GM21526 (cell line): ENCODE results near the gene PIAS1.

Experiments
- ATAC-seq: cut with Tn5 transposase; IDR thresholded peaks from one replicate; pipeline ENCODE4 v1.9.1; 2021; ENCODE audit warnings: moderate library complexity; ENCODE audit not compliant: unreplicated experiment, low FRiP score

PIAS1 gene

DNA sequence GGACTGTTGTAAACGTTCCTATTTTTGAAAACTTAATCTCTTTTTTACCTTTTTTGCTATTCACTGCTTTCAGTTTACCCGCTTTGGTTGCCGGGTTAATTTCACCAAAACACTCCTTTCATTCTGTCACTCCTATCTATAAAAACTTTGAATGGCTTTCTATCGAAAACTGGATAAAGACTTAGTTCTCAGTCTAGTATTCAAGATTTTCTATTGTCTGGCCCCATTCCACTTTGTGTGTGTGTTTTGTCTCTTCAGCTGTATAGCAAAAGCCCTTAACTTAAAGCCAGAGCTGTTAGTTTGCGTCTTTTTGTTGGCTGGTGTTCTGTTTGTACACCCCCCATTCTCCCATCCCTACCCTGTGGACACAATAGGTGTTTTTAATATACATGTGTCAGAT lies 7.5 kb downstream of the PIAS1 start:
- ATAC-seq = no peak

DNA sequence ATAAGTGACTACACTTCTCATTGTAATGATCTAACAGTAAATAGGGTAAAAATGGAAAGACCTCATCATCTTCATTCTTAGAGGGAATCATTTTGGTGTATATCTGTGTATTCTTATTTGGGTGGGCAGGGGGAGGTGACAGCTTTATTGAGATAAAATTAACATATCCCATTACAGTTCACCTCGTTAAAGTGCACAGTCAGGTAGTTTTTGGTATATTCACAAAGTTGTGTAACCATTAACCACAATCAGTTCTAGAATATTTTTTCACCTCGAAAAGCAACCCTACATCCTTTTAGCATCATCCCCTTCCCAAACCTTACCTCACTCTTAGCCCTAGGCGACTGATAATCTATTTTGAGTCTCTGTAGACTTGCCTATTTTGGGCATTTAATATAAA lies 8.1 kb downstream of the PIAS1 start:
- ATAC-seq = no peak

DNA sequence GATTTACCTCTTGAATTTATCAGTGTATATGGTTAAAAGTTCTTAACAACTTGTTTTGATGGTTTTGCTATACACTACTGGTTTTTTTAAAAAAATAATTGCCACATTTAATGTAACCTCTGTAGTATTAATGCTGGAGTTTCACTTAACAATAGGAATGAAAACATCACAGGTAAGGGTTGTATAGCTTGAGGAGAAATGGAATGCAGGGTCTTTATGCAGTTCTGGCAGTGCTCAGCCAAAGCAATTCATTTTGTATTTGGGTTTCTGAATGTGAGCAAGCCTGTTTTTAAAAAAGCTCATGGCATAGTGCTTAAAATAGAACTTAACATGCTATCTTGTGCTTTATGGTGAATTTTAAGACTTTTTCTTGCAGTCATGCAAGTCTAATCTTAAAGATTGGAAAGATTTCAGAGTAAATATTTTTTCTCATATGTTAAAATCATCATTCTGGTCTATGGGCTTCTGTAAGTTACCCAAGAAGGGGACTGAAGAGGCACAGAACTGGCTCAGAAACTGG lies 8.9 kb downstream of the PIAS1 start:
- no peak for ATAC-seq

DNA sequence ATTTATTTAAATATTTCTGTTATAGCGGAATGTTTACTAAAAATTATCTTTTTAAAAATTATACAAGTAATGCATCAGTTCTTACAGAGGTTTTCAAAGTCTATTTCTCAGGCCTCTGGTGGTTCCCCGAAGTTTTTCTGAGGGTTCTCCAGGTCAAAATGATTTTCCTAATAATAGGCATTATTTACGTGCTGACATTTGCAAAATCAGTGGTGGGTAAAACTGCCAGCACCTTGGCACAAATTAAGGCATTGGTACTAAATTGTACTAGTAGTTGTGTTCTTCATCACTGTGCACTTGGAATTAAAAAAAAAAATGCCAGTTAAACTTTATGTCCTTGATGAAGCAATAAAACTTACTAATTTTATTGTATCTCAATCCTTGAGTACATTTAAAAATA lies 9.5 kb downstream of the PIAS1 start:
- no peak for ATAC-seq

DNA sequence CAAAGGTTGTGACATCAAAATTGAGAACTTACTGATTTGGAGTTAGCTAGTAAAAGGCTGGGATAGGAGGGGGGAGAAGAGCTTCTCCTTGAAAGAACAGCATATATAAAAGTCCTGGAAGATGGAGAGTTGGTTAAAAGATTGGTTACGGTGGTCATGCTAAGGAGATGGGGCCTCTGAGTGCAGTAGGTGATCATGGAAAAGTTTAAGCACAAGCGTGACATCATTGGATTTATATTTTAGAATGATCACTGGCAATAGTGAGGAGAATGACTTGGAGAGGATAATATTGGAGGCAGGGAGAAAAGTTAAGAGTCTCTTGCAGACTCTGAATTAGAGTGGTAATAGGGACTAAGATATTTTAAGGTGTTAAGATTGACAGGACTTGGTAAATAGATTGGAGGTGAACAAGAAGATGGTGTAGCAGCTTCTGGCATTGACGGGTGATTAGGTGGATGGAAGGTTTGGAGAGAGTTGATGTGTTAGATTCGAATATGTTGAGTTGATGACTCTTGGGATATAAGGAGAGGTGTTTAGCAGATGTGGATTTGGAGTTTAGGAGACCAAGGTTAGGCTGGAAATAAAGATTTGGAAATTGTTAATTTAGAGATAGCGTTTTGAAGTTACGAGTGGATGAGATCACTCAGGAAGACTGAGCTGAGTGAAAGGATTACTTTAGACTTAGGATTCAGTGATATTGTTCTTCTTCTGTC lies 19.6 kb downstream of the PIAS1 start:
- ATAC-seq = no peak

DNA sequence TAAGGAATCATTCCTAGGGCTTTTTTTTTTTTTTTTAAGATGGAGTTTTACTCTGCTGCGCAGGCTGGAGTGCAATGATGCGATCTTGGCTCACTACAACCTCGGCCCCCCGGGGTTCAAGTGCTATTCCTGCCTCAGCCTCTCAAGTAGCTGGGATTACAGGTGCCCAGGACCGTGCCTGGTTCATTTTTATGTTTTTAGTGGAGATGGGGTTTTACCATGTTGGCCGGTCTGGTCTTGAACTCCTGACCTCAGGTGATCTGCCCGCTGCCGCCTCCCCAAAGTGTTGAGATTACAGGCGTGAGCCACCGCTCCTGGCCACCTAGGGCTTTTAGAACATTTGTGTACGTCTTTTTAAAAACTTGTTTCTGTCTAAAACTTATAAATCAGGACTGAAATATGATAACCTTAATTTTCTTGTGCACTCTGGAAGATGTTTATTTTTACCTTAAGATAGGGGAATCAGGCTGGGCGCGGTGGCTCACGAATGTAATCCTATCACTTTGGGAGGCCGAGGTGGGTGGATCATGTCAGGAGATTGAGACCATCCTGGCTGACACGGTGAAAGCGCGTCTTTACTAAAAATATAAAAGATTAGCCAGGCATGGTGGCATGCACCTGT lies 21.8 kb downstream of the PIAS1 start:
- no peak for ATAC-seq

DNA sequence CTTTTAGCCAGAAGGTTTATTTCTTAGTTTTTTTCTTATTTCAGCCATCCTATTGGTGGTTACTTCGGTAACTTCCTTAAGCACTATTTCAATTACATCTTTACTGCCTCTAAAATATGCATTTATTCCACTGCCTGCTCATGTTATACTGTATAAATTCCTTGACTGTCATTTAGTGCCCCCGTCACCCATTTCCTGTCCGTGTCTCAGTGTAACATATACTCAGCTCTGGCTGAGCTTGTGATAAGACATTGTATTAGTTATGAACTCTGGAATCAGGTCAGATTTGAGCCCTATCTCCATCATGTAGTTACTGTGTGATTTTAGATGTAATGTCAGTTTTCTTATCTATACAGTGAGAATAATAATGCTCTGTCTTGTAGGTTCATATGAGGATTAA lies 24.2 kb downstream of the PIAS1 start:
- no peak for ATAC-seq

DNA sequence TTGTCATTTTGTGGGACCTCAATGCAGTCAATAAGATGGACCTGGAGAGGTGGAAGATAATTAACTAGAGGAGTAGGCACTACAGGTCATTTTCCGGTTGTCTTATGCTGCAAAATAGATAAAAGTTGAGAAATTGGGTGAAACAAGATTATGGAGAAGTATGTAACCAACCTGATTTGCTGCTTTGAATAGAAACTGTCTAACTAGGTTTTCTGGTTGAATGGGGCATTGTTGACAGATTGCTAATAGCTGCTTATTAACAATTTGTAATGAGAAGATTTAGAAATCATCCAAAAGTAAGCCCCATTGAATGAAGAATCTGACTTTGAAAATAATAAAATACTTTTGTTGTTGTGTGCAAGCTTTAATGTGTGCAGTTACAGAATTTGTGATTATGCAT lies 26.2 kb downstream of the PIAS1 start:
- no peak for ATAC-seq

DNA sequence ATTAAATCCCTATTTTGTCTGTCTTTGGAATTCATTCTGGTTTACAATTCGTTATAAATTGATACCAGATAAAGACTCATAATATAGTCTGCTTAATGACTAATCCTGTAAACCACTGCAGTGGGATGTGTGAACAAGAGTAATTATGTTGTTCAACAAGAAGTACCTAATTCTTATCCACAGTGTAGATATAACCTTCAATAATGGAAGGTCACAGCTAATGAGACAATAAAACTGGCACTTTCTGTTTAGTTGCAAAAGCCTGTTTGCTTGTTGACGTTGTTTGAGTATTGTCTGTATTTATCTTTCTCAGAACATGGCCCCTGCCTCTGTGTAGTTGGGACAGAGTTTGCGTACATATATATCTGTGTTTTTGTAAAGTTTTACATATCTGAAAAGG lies 26.7 kb downstream of the PIAS1 start:
- no peak for ATAC-seq

DNA sequence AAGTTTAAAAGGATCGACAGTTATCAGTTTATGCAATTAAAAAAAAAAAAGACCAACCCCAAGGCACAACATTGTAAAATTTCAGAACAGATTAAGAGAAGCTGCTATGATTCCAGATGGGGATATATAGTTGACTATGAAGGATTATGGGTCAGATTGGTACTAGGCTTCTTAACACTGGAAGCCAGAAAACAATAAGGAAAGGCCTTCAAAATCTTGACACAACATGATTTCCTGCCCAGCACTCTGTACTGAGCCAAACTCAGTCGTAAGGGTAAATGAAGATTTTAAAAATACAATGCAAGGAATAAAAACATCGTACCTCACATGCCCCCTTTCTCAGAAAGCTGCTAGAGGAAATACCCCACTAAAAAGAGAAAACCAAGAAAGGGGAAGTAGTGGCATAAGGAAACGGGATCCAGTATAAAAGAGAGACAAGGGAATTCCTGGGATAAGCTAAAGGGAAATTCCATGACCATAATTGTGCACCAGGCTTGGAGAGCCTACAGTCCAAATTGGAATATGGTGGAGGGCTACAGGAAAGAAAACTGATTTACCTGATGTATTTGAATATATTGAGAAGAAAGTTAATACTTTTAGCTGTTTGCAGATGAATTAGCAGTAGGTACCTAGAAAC lies 27.9 kb downstream of the PIAS1 start:
- no peak for ATAC-seq

DNA sequence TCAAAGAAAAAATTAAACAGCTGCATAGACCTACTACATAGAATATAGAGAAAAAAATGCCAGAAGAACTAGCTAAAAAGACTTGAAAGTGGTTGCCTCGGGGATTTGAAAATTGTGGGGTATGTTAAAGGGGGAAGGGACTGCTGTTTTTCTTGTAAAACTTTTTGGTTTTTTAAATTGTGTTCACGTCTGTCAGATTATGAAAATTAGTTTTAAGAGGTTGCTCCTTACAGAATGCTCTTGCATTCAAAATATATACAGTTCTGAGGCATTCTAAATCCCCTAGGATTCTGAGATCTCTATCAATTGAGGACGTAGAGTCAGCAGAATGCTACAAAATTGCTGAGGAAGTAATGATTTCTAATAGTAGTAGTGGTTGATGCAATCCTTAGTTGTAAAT lies 28.6 kb downstream of the PIAS1 start:
- no peak for ATAC-seq

DNA sequence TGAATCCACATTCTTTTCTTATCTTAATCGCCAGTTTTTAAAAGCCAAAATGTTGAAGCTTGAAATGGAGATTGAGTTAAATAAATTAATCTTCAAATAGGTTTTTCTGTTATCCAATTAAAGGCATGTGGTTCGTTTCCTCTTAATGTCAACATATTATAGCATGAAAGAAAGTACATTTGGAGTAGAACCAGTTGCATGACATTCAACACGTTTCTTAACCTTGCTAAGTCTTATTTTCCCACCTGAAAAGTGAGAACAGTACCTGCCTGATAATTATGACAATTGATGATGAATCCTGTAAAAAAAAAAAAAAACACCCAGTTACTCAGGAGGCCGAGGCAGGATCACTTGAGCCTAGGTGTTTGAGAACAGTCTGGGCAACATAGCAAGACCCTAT lies 29.3 kb downstream of the PIAS1 start:
- no peak for ATAC-seq

DNA sequence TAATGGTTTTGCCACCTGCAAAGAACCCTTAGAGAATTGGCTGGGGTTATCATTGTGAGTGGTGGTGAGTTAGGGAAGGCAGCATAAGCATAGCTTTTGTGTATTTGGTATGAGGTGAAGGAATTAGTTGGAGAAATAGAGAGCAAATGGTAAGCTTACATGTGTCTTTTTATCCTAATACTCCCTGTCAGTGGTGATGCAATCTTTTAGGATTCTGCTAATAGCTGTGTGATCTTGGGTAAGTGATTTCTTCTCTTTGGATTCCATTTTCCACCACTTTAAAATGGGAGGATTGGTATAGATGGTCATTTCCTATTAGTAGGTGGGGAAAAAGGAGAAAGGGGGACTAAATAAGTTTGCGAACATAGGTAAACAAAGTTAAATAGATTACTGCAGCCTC lies 30.9 kb downstream of the PIAS1 start:
- ATAC-seq = no peak

DNA sequence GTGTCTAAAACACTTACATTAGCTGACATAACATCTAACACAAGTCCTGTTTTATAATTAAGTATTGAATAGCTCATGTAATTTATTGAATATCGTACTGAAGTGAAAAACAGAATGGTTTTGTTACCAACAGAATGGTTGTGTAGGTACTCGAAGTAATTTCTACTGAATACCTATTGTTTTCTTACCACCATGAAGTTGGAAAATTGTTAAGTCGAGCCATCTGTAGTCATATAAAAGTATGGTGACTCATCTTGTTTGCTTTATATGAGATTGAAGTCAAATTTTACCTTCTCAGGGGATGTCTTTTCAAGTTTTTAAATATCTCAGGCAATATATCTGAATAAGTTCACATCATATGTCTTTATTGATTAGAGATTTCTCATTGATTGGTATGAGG lies 37.6 kb downstream of the PIAS1 start:
- no peak for ATAC-seq

DNA sequence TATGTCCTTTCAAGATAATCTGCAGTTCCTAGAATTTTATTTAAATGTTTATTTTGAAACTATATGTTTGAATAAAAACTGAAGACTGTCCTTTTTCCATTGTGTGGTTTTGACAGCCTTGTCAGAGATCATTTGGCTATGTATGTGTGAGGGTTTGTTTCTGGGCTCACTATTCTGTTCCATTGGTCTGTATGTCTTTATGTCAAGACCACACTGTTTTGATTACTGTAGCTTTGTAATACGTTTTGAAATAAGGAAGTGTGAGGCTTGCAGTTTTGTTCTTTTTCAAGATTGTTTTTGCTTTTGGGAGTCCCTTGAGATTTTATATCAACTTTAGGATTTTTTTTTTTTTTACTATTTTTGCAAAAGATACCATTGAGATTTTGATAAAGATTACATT lies 42.0 kb downstream of the PIAS1 start:
- ATAC-seq = no peak

DNA sequence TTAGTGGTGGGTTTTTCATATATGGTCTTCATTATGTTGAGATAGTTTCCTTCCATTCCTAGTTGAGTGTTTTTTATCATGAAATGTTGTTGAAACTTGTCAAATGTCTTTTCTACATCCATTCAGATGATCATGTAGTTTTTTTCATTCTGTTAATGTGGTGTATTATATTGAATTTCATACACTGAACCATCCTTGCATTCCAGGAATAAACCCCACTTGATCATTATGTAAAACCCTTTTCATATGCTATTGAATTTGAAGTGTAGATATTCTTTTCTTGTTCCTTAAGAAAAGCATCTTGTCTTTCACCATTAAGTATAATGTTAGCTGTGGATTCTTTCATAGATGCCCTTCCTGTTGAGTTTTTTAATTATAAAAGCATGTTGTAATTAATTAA lies 42.9 kb downstream of the PIAS1 start:
- no peak for ATAC-seq

DNA sequence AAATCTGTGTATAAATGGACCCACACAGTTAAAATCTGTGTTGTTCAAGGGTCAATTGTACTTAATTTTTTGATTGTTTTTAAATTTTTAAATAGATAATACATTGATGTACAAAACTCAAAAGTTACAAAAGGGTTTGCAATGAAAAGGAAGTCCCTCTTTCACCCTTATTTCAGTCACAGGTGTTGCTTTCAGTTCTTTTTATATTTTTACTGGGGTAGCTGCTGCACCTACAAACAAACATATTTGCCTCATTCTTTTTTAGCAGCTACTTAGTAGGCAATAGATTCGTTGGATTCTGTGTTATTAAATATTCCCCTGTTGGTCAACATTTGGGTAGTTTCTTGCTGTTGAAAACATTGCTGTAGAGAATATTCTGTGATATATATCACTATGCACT lies 44.4 kb downstream of the PIAS1 start:
- no peak for ATAC-seq

DNA sequence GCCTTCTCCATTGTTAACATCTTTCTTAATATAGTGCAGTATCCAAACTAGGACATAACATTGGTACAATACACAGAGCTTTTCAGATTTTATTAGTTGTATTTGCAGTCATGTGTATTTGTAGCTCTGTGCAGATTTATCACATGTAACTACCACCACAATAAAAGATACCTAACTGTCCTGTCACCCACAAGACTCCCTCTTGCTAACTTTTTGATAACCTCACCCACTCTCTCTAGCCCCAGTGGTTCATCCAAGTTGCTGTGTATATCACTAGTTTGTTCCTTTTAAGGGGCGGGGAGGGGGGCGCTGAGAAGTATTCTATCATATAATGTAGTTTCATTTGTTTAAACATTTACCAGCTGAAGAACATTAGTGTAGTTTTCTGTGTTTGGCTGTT lies 46.1 kb downstream of the PIAS1 start:
- no peak for ATAC-seq

DNA sequence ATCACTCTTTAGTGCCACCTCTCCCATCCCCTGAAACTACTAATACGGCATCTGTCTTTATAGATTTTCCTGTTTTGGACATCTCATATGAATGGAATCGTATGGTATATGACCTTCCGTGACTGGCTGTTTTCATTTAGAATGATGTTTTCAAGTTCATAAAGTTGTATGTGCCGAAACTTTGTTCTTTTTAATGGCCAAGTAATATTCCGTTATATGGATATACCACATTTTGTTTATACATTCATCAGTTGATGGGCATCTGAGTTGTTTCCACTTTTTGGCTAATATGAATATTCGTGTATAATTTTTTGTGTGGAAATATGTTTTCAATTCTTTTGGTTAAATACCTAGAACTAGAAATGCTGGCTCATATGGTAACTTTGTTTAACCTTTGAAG lies 49.5 kb downstream of the PIAS1 start:
- no peak for ATAC-seq

DNA sequence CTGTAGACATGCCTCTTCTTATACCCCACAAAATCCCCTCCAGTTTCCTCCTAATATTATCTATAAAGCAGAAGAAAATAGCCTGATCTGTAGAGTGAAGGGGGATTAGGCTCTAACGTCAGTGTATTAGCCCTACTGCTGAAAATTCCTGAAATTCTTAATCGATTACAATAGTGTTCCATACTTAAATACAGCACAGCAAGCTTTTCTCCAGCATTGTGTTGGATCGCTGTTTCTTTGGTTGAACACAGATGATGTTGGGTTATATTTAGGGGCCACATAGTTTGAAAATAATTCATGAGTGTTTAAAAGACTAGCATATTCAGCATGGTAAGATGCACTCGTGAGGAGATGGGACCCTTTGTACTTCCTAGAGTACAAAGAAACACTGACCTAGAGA lies 52.5 kb downstream of the PIAS1 start:
- no peak for ATAC-seq

DNA sequence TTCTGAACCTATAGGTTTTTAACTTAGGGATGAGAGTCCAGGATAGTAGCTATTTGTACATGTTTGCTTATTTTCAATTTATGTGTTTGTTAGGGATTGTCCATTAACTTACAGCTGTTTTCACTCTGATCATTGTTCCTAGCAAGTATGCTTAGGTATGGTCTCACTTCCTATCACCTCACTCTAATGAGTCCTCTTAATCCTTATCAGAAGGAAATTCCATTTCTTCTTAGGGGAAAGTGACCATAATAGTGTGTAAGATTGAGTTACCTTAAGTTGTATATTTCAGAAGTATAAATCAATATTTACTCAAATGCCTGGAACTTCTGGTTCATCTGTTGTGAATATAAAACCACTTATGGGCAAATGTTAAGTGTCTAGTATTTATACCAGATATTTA lies 53.0 kb downstream of the PIAS1 start:
- no peak for ATAC-seq

DNA sequence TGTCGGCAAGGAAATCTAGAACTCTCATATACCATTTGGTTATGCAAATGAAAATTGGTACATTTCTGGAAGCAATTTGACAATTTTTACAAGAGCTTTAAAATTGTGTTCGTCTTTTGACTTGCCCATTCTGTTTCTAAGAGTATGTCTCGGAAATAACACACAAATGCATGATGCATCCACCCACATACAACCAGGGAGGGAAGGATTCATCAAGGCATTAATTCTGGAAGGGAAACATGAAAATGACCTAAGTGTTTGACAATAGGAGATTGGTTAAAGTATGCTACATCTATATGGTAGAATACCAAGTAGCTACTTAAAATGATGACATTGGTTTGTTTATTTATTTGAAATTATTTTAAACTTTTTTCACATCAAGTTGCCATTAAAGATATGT lies 58.6 kb downstream of the PIAS1 start:
- ATAC-seq = no peak
